ENCODE data around the gene HECW1. TPM values are rescaled to one million over a fixed set of nuclear protein-coding genes. Genes with fewer than 3 reads are reported as not detected.

The HECW1 gene
- total and polyA plus RNA-seq, 2 of the 8 experiments (the other 6 are each of a cell fraction or from before 2014, with no cell fraction given), result 2.9 to 12.7 TPM

DNA sequence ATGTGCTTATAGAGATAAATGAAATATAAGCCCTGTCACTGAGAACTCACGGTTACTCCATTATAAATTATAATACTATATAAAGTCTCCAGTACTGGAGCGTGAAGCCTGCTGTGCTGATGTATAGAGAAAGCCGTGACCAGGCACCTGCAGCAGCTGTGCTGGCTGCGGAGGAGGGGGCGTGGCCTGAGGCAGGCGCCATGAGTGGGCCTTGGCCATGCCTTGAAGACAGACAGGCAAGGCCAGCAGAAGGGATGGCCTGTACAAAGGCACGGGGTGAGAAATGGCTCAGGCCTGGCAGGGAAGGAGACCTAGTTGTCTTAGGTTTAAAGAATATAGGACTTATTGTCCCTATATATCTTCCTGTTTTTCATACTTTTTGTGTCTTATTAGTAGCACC, 251.9 kb downstream of the HECW1 start:
- H3K36me3 ChIP-seq (ENCODE audit: control insufficient read depth in 2 of 4, insufficient read depth in 4 of 4, low read length in 3 of 4), result no peaks in the 10 kb centered on the region
- no peak overlapping the region; the same call in 1 of the 2 replicates for H2BK12ac ChIP-seq (ENCODE audit: low read depth, low read length)
- FAIRE-seq, result no peak
- H3K27ac ChIP-seq (ENCODE audit: low read depth, low read length), result no peak overlapping the region
- no peak overlapping the region for H4K91ac ChIP-seq (replicated peaks; ENCODE audit: insufficient read length, low read length)
- DNase-seq (ENCODE audit: low read depth in 1 of 2, low spot score in 2 of 2), result no peak
- no peak overlapping the region for H4K5ac ChIP-seq (ENCODE audit: insufficient read length, low read depth, low read length)
- H2BK5ac ChIP-seq (ENCODE audit: low read depth, low read length), result no peak overlapping the region
- H2BK20ac ChIP-seq (ENCODE audit: low read length), result no peak overlapping the region
- ChIA-PET CTCF (ENCODE audit: partially characterized antibody) (interaction anchor here (1.3 to 1.9 kb wide), 4 partner anchors 10 to 75 kb away, joined by 3 to 8 read pairs (median 6); no protein-coding TSS in a partner anchor), POLR2A (ENCODE audit: partially characterized antibody) (no interaction called here)
- no peaks in the 10 kb centered on the region for H3K79me2 ChIP-seq (ENCODE audit: control insufficient read depth in 1 of 2, insufficient read depth in 2 of 2, low read length in 2 of 2)
- H4K20me1 ChIP-seq (replicated peaks in 1 of 2; ENCODE audit: control insufficient read depth in 1 of 2, insufficient read depth in 2 of 2, low read length in 2 of 2), result no peaks in the 10 kb centered on the region
- H3K9ac ChIP-seq (replicated peaks in 1 of 4; ENCODE audit: extremely low read depth in 1 of 4, low read depth in 3 of 4, low read length in 3 of 4), result no peak overlapping the region
- no peak overlapping the region for H3K4ac ChIP-seq (replicated peaks; ENCODE audit: insufficient read length, low read depth, low read length)
- no peaks in the 10 kb centered on the region for H3K23me2 ChIP-seq (ENCODE audit: low read depth, low read length)
- no peak overlapping the region for H3K4me3 ChIP-seq (ENCODE audit: extremely low read depth in 1 of 4, insufficient read depth in 2 of 4, low read depth in 3 of 4, low read length in 4 of 4)
- TF ChIP-seq, protein P1, sequence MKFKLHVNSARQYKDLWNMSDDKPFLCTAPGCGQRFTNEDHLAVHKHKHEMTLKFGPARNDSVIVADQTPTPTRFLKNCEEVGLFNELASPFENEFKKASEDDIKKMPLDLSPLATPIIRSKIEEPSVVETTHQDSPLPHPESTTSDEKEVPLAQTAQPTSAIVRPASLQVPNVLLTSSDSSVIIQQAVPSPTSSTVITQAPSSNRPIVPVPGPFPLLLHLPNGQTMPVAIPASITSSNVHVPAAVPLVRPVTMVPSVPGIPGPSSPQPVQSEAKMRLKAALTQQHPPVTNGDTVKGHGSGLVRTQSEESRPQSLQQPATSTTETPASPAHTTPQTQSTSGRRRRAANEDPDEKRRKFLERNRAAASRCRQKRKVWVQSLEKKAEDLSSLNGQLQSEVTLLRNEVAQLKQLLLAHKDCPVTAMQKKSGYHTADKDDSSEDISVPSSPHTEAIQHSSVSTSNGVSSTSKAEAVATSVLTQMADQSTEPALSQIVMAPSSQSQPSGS (IDR thresholded peaks at IDR 0.05; ENCODE audit: low read length), result no peak
- peaks cover 0 to 4% (median 0%) of the 10 kb centered on the region in 4 experiments; a peak in 3 of 7 replicates for H3K4me1 ChIP-seq (replicated peaks in 1 of 4; ENCODE audit: control insufficient read depth in 3 of 4, insufficient read depth in 4 of 4, low read length in 3 of 4)
- no peaks in the 10 kb centered on the region for H3K79me1 ChIP-seq (ENCODE audit: low read depth, low read length)
- H2BK15ac ChIP-seq (ENCODE audit: low read length), result no peak overlapping the region
- no peak overlapping the region for H3K56ac ChIP-seq (replicated peaks; ENCODE audit: insufficient read length, low read depth, low read length)
- H3K14ac ChIP-seq (ENCODE audit: insufficient read length), result no peak overlapping the region
- no peak overlapping the region for H3K4me2 ChIP-seq (ENCODE audit: insufficient read depth in 1 of 2, low read depth in 2 of 2, low read length in 2 of 2)
- no peak overlapping the region for H3K18ac ChIP-seq (ENCODE audit: extremely low read depth, low read length)
- WGBS, 2 experiments (ENCODE audit: extremely low coverage in 1 of 2, insufficient coverage in 1 of 2, insufficient read length in 1 of 2, insufficient replicate concordance in 2 of 2, low coverage in 1 of 2, low lambda C conversion rate in 2 of 2, missing lambda C conversion rate in 1 of 2), result 94% methylated on average over 7 of the region's 7 CpGs; no CpG with 5 or more reads in 1 of the 2 experiments
- no peak overlapping the region for H2BK120ac ChIP-seq (replicated peaks; ENCODE audit: low read depth, low read length)
- no peaks in the 10 kb centered on the region for H3K9me3 ChIP-seq (ENCODE audit: insufficient read depth in 2 of 2, low read depth in 1 of 2, low read length in 1 of 2)
- no peak overlapping the region for H2AFZ ChIP-seq (ENCODE audit: low read length)
- H3K23ac ChIP-seq (ENCODE audit: insufficient read length), result no peak overlapping the region
- H3K27me3 ChIP-seq (replicated peaks in 1 of 4; ENCODE audit: control insufficient read depth in 3 of 4, extremely low read depth in 1 of 4, insufficient read depth in 3 of 4, low read length in 3 of 4), result no peaks in the 10 kb centered on the region
- no peak overlapping the region for H4K8ac ChIP-seq (ENCODE audit: extremely low read depth, insufficient read depth, low read length)
- no peak overlapping the region for H2AK5ac ChIP-seq (ENCODE audit: low read depth, low read length)

All from H1 (cell line).